ENCODE measurements around the gene GNG12.

GRCh38 chr1:67677930-67678329 lies 155.3 kb downstream of the GNG12 start:
- TF ChIP-seq, protein P1, sequence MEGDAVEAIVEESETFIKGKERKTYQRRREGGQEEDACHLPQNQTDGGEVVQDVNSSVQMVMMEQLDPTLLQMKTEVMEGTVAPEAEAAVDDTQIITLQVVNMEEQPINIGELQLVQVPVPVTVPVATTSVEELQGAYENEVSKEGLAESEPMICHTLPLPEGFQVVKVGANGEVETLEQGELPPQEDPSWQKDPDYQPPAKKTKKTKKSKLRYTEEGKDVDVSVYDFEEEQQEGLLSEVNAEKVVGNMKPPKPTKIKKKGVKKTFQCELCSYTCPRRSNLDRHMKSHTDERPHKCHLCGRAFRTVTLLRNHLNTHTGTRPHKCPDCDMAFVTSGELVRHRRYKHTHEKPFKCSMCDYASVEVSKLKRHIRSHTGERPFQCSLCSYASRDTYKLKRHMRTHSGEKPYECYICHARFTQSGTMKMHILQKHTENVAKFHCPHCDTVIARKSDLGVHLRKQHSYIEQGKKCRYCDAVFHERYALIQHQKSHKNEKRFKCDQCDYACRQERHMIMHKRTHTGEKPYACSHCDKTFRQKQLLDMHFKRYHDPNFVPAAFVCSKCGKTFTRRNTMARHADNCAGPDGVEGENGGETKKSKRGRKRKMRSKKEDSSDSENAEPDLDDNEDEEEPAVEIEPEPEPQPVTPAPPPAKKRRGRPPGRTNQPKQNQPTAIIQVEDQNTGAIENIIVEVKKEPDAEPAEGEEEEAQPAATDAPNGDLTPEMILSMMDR (IDR thresholded peaks at IDR 0.05): no peak
- no peak for TF ChIP-seq OVOL2 (CRISPR knock-in tag; IDR thresholded peaks at IDR 0.05; ENCODE audit: borderline replicate concordance)
- no peak for TF ChIP-seq JUN (CRISPR knock-in tag; IDR thresholded peaks at IDR 0.05)
- TF ChIP-seq, protein P2, sequence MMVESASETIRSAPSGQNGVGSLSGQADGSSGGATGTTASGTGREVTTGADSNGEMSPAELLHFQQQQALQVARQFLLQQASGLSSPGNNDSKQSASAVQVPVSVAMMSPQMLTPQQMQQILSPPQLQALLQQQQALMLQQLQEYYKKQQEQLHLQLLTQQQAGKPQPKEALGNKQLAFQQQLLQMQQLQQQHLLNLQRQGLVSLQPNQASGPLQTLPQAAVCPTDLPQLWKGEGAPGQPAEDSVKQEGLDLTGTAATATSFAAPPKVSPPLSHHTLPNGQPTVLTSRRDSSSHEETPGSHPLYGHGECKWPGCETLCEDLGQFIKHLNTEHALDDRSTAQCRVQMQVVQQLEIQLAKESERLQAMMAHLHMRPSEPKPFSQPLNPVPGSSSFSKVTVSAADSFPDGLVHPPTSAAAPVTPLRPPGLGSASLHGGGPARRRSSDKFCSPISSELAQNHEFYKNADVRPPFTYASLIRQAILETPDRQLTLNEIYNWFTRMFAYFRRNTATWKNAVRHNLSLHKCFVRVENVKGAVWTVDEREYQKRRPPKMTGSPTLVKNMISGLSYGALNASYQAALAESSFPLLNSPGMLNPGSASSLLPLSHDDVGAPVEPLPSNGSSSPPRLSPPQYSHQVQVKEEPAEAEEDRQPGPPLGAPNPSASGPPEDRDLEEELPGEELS (CRISPR knock-in tag; IDR thresholded peaks at IDR 0.05): no peak
- no peak for TF ChIP-seq CBFB (CRISPR knock-in tag; IDR thresholded peaks at IDR 0.05; ENCODE audit: low read depth)
- no peak for TF ChIP-seq FOXJ3 (CRISPR knock-in tag; IDR thresholded peaks at IDR 0.05; ENCODE audit: borderline replicate concordance)
- no peak for TF ChIP-seq FOXK1 (CRISPR knock-in tag; IDR thresholded peaks at IDR 0.05)
- no peak for TF ChIP-seq USF1 (CRISPR knock-in tag; IDR thresholded peaks at IDR 0.05)
- TF ChIP-seq, protein P3, sequence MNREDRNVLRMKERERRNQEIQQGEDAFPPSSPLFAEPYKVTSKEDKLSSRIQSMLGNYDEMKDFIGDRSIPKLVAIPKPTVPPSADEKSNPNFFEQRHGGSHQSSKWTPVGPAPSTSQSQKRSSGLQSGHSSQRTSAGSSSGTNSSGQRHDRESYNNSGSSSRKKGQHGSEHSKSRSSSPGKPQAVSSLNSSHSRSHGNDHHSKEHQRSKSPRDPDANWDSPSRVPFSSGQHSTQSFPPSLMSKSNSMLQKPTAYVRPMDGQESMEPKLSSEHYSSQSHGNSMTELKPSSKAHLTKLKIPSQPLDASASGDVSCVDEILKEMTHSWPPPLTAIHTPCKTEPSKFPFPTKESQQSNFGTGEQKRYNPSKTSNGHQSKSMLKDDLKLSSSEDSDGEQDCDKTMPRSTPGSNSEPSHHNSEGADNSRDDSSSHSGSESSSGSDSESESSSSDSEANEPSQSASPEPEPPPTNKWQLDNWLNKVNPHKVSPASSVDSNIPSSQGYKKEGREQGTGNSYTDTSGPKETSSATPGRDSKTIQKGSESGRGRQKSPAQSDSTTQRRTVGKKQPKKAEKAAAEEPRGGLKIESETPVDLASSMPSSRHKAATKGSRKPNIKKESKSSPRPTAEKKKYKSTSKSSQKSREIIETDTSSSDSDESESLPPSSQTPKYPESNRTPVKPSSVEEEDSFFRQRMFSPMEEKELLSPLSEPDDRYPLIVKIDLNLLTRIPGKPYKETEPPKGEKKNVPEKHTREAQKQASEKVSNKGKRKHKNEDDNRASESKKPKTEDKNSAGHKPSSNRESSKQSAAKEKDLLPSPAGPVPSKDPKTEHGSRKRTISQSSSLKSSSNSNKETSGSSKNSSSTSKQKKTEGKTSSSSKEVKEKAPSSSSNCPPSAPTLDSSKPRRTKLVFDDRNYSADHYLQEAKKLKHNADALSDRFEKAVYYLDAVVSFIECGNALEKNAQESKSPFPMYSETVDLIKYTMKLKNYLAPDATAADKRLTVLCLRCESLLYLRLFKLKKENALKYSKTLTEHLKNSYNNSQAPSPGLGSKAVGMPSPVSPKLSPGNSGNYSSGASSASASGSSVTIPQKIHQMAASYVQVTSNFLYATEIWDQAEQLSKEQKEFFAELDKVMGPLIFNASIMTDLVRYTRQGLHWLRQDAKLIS (CRISPR knock-in tag; IDR thresholded peaks at IDR 0.05; ENCODE audit: borderline replicate concordance): no peak
- no peak for TF ChIP-seq ZNF138 (CRISPR knock-in tag; conservative IDR thresholded peaks at IDR 0.05)
